Smooth muscle cell (in vitro differentiated cells): ENCODE measurements around the gene CAMK2D. TPM values are rescaled to one million over a fixed set of nuclear protein-coding genes. Genes with fewer than 3 reads are reported as not detected.

ENCODE experiments used
- DNase-seq: peaks from one replicate; lab custom pipeline; 2025; ENCODE audit not compliant: unreplicated experiment; lab: John Stamatoyannopoulos, UW
- H2AFZ ChIP-seq: fragments of 200-600 bp; sonication (generic); 2 replicates; pipeline ENCODE4 v1.6.0; 2016; ENCODE audit warnings: antibody characterized with exemption, low read depth, mild to moderate bottlenecking
- H3F3A ChIP-seq: fragments of 200-600 bp; sonication (generic); 2 replicates; pipeline ENCODE4 v1.6.0; 2017; ENCODE audit warnings: antibody characterized with exemption, low read depth
- H3K27ac ChIP-seq: fragments of 200-600 bp; sonication (generic); 2 replicates; pipeline ENCODE4 v1.5.1; 2016; ENCODE audit warnings: low read depth, mild to moderate bottlenecking
- H3K27me3 ChIP-seq: fragments of 200-600 bp; sonication (generic); 2 replicates; pipeline ENCODE4 v1.6.1; 2016; ENCODE audit warnings: low read depth, mild to moderate bottlenecking
- H3K36me3 ChIP-seq: fragments of 200-600 bp; sonication (generic); 2 replicates; pipeline ENCODE4 v1.5.1; 2016; ENCODE audit warnings: low read depth
- H3K4me1 ChIP-seq: fragments of 200-600 bp; sonication (generic); 2 replicates; pipeline ENCODE4 v1.5.1; 2016; ENCODE audit warnings: low read depth
- H3K4me2 ChIP-seq: fragments of 200-600 bp; sonication (generic); 2 replicates; pipeline ENCODE4 v1.6.0; 2016; ENCODE audit warnings: mild to moderate bottlenecking
- H3K4me3 ChIP-seq: fragments of 200-600 bp; sonication (generic); 2 replicates; pipeline ENCODE4 v1.5.1; 2016; ENCODE audit warnings: mild to moderate bottlenecking
- H3K79me2 ChIP-seq: fragments of 200-600 bp; sonication (generic); 2 replicates; pipeline ENCODE4 v1.6.0; 2016; ENCODE audit warnings: low read depth, mild to moderate bottlenecking
- H3K9ac ChIP-seq: fragments of 200-600 bp; sonication (generic); 2 replicates; pipeline ENCODE4 v1.6.0; 2016; ENCODE audit warnings: low read depth
- H3K9me3 ChIP-seq: fragments of 200-600 bp; sonication (generic); replicated peaks from 2 replicates; pipeline ENCODE4 v1.5.1; 2016; ENCODE audit warnings: low read depth
- H4K20me1 ChIP-seq: fragments of 200-600 bp; sonication (generic); 2 replicates; pipeline ENCODE4 v1.6.0; 2016; ENCODE audit warnings: low read depth
- CTCF ChIP-seq: fragments of 200-600 bp; sonication (generic); IDR thresholded peaks from 2 replicates; pipeline ENCODE4 v1.5.1; 2017; ENCODE audit warnings: borderline replicate concordance, mild to moderate bottlenecking, antibody characterized with exemption; ENCODE audit not compliant: insufficient read depth, poor library complexity, severe bottlenecking
- WGBS: methylation state at CpG from one replicate; pipeline ENCODE4 v1.1.7; 2016; ENCODE audit warnings: low lambda C conversion rate; 5-methylcytosine and 5-hydroxymethylcytosine counted together
- polyA plus RNA-seq: library from polyadenylated mRNA; unstranded; fragments of >200 nt; fragmentation: Nextera tagmentation; extraction: Ambion mirVana; gene quantifications from 2 replicates; pipeline ENCODE4 v1.2.1, GENCODE V29; 2016
- total RNA-seq: library from RNA; depleted of rRNA; stranded (reverse); fragments of >200 nt; gene quantifications from 2 replicates; pipeline ENCODE4 v1.2.3, GENCODE V29; 2014

Gene CAMK2D
- total and polyA plus RNA-seq, 2 experiments from 2014 or later, result 17.2 to 36.0 TPM

GRCh38 chr4:113750734-113751133, 10.8 kb downstream of the CAMK2D start:
- no peak for DNase-seq
- Histone ChIP-seq H3K4me3 (no peak overlapping the region), H3K9me3 (no peaks in the 10 kb centered on the region), H3K27me3 (no peaks in the 10 kb centered on the region), H3K4me1 (peaks cover under 1% of the 10 kb centered on the region), H4K20me1 (no peaks in the 10 kb centered on the region), H3K27ac (no peak overlapping the region), H3F3A (no peaks in the 10 kb centered on the region), H3K4me2 (no peak overlapping the region), H2AFZ (no peak overlapping the region), H3K36me3 (no peaks in the 10 kb centered on the region), H3K9ac (no peak overlapping the region), H3K79me2 (peaks cover 28% of the 10 kb centered on the region)
- 96% methylated on average over 1 of the region's 1 CpG for WGBS
- no peak for TF ChIP-seq CTCF

- WGBS, result 87% methylated on average over 4 of the region's 4 CpGs
- Histone ChIP-seq H3K9ac (no peak overlapping the region), H3K4me2 (no peak overlapping the region), H3K9me3 (no peaks in the 10 kb centered on the region), H3K27me3 (no peaks in the 10 kb centered on the region), H3K4me1 (no peaks in the 10 kb centered on the region), H2AFZ (no peak overlapping the region), H3K36me3 (no peaks in the 10 kb centered on the region), H3K79me2 (peaks cover 23% of the 10 kb centered on the region), H3K4me3 (no peak overlapping the region), H3F3A (no peaks in the 10 kb centered on the region), H3K27ac (no peak overlapping the region), H4K20me1 (no peaks in the 10 kb centered on the region)
- DNase-seq, result no peak
- TF ChIP-seq CTCF, result no peak
Observed at GRCh38 chr4:113750296-113750695, 11.2 kb downstream of the CAMK2D start.

DNA sequence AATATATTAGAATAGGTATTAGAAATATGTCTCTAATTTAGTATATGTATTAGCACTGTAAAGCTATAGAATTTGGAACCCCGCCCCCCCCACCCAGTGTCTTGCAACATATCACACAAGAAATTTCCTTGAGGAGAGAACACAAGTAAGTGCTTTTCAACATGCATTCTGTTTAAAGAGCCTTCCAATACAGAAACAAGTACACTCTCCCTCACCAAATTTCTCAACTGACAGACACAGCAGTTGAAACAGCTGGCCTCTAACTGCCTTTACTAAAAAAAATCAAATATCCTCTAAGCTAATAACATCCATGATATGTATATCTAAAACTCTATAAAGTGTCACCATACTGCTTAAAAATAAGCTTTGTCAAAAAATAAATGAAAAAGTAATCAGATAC, 12.4 kb downstream of the CAMK2D start:
- Histone ChIP-seq H4K20me1 (no peaks in the 10 kb centered on the region), H3K4me1 (no peaks in the 10 kb centered on the region), H3K9ac (no peak overlapping the region), H3F3A (no peaks in the 10 kb centered on the region), H3K27me3 (no peaks in the 10 kb centered on the region), H3K9me3 (no peaks in the 10 kb centered on the region), H3K36me3 (no peaks in the 10 kb centered on the region), H3K4me3 (no peak overlapping the region), H3K27ac (no peak overlapping the region), H3K79me2 (peaks cover 13% of the 10 kb centered on the region), H2AFZ (no peak overlapping the region), H3K4me2 (no peak overlapping the region)
- DNase-seq, result no peak
- TF ChIP-seq CTCF, result no peak
- 91% methylated on average over 1 of the region's 1 CpG for WGBS

GRCh38 chr4:113747949-113748348, 13.6 kb downstream of the CAMK2D start:
- Histone ChIP-seq H3F3A (no peaks in the 10 kb centered on the region), H3K79me2 (peaks cover 12% of the 10 kb centered on the region), H3K4me1 (no peaks in the 10 kb centered on the region), H3K27me3 (no peaks in the 10 kb centered on the region), H3K27ac (no peak overlapping the region), H4K20me1 (no peaks in the 10 kb centered on the region), H3K36me3 (no peaks in the 10 kb centered on the region), H3K4me2 (no peak overlapping the region), H2AFZ (no peak overlapping the region), H3K9ac (no peak overlapping the region), H3K9me3 (no peaks in the 10 kb centered on the region), H3K4me3 (no peak overlapping the region)
- TF ChIP-seq CTCF, result no peak
- 99% methylated on average over 3 of the region's 3 CpGs for WGBS
- DNase-seq, result no peak
